Pulmonary artery endothelial cell (primary cell): ENCODE measurements around the gene SEMA6A. TPM values are rescaled to one million over a fixed set of nuclear protein-coding genes. Genes with fewer than 3 reads are reported as not detected.

Experiments
- DNase-seq: peaks from one replicate; pipeline ENCODE4 v3.0.0-alpha.2; 2011; ENCODE audit warnings: low read depth, low spot score
- total RNA-seq: library from RNA; depleted of rRNA; stranded (reverse); fragments of >200 nt; gene quantifications from 2 replicates; pipeline ENCODE4 v1.2.3, GENCODE V29; 2014

SEMA6A gene
- total RNA-seq, 1 donor from 2014 or later = 0.92 TPM

GRCh38 chr5:116410336-116410890 lies 164.2 kb downstream of the SEMA6A start:
- DNase-seq = no peak

- DNase-seq = no peak
Measured at GRCh38 chr5:116409591-116410296, 164.9 kb downstream of the SEMA6A start.

GRCh38 chr5:116406306-116407041 lies 168.1 kb downstream of the SEMA6A start:
- DNase-seq = no peak

GRCh38 chr5:116404792-116405191 lies 169.8 kb downstream of the SEMA6A start:
- DNase-seq = no peak

- no peak for DNase-seq
Measured at GRCh38 chr5:116404016-116404415, 170.6 kb downstream of the SEMA6A start.

- DNase-seq = no peak
Measured at GRCh38 chr5:116402235-116402634, 172.4 kb downstream of the SEMA6A start.

- no peak for DNase-seq
Measured at GRCh38 chr5:116401576-116401975, 173.0 kb downstream of the SEMA6A start.

GRCh38 chr5:116396476-116397099 lies 178.0 kb downstream of the SEMA6A start:
- no peak for DNase-seq

GRCh38 chr5:116395631-116396203 lies 178.9 kb downstream of the SEMA6A start:
- no peak for DNase-seq

- DNase-seq = no peak
Measured at GRCh38 chr5:116395226-116395625, 179.4 kb downstream of the SEMA6A start.

- DNase-seq = no peak
Measured at GRCh38 chr5:116394186-116394867, 180.3 kb downstream of the SEMA6A start.
